ENCODE results near the gene NMT1. TPM values are rescaled to one million over a fixed set of nuclear protein-coding genes. Genes with fewer than 3 reads are reported as not detected.

Gene NMT1
- total RNA-seq, 1 experiment from 2014 or later: 152 TPM

DNA sequence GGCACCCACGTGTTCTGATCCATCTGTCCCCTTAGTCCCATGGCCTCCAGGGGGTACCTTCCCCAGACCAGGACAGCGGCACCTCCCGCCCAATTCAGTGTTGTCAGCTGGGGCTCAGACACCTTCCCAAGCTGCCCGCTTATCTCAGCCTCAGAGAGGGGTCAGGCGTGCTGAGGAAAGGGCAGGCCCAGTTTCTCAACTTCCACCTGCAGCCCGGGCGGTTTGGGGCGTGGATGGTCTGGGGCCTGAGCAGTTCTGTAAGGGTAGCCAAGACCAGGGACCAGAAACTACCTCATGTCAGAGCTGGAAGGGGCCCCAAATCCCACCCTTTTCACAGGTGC is 66.1 kb downstream of the NMT1 start:
- no peak overlapping the region for H3K4me3 Mint-ChIP-seq
- H3K27ac Mint-ChIP-seq: peak overlapping the region; percentile 76
- TF ChIP-seq TEAD4 (CRISPR knock-in tag; IDR thresholded peaks at IDR 0.05) (no peak), ZNF317 (CRISPR knock-in tag; IDR thresholded peaks at IDR 0.05; ENCODE audit: borderline replicate concordance, low read depth) (no peak), FOXP1 (CRISPR knock-in tag; IDR thresholded peaks at IDR 0.05; ENCODE audit: borderline replicate concordance) (no peak), SOX15 (CRISPR knock-in tag; IDR thresholded peaks at IDR 0.05) (no peak), NR3C1 (CRISPR knock-in tag; conservative IDR thresholded peaks at IDR 0.05; ENCODE audit: low read depth) (no peak), IRF2 (CRISPR knock-in tag; IDR thresholded peaks at IDR 0.05; ENCODE audit: borderline replicate concordance, low read depth) (no peak), ZNF263 (CRISPR knock-in tag; IDR thresholded peaks at IDR 0.05; ENCODE audit: low read depth) (no peak), NFE2L1 (CRISPR knock-in tag; IDR thresholded peaks at IDR 0.05) (no peak), JAZF1 (CRISPR knock-in tag; IDR thresholded peaks at IDR 0.05) (no peak), GABPB1 (CRISPR knock-in tag; IDR thresholded peaks at IDR 0.05) (no peak), NR1H2 (CRISPR knock-in tag; IDR thresholded peaks at IDR 0.05) (no peak)
- TF ChIP-seq, protein P1, sequence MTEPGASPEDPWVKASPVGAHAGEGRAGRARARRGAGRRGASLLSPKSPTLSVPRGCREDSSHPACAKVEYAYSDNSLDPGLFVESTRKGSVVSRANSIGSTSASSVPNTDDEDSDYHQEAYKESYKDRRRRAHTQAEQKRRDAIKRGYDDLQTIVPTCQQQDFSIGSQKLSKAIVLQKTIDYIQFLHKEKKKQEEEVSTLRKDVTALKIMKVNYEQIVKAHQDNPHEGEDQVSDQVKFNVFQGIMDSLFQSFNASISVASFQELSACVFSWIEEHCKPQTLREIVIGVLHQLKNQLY (CRISPR knock-in tag; IDR thresholded peaks at IDR 0.05): no peak
- TF ChIP-seq, protein P2, sequence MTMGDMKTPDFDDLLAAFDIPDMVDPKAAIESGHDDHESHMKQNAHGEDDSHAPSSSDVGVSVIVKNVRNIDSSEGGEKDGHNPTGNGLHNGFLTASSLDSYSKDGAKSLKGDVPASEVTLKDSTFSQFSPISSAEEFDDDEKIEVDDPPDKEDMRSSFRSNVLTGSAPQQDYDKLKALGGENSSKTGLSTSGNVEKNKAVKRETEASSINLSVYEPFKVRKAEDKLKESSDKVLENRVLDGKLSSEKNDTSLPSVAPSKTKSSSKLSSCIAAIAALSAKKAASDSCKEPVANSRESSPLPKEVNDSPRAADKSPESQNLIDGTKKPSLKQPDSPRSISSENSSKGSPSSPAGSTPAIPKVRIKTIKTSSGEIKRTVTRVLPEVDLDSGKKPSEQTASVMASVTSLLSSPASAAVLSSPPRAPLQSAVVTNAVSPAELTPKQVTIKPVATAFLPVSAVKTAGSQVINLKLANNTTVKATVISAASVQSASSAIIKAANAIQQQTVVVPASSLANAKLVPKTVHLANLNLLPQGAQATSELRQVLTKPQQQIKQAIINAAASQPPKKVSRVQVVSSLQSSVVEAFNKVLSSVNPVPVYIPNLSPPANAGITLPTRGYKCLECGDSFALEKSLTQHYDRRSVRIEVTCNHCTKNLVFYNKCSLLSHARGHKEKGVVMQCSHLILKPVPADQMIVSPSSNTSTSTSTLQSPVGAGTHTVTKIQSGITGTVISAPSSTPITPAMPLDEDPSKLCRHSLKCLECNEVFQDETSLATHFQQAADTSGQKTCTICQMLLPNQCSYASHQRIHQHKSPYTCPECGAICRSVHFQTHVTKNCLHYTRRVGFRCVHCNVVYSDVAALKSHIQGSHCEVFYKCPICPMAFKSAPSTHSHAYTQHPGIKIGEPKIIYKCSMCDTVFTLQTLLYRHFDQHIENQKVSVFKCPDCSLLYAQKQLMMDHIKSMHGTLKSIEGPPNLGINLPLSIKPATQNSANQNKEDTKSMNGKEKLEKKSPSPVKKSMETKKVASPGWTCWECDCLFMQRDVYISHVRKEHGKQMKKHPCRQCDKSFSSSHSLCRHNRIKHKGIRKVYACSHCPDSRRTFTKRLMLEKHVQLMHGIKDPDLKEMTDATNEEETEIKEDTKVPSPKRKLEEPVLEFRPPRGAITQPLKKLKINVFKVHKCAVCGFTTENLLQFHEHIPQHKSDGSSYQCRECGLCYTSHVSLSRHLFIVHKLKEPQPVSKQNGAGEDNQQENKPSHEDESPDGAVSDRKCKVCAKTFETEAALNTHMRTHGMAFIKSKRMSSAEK (CRISPR knock-in tag; IDR thresholded peaks at IDR 0.05; ENCODE audit: borderline replicate concordance): no peak
- TF ChIP-seq, protein P3, sequence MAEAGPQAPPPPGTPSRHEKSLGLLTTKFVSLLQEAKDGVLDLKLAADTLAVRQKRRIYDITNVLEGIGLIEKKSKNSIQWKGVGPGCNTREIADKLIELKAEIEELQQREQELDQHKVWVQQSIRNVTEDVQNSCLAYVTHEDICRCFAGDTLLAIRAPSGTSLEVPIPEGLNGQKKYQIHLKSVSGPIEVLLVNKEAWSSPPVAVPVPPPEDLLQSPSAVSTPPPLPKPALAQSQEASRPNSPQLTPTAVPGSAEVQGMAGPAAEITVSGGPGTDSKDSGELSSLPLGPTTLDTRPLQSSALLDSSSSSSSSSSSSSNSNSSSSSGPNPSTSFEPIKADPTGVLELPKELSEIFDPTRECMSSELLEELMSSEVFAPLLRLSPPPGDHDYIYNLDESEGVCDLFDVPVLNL (CRISPR knock-in tag; IDR thresholded peaks at IDR 0.05; ENCODE audit: borderline replicate concordance, low read depth): no peak
- TF ChIP-seq, protein P4, sequence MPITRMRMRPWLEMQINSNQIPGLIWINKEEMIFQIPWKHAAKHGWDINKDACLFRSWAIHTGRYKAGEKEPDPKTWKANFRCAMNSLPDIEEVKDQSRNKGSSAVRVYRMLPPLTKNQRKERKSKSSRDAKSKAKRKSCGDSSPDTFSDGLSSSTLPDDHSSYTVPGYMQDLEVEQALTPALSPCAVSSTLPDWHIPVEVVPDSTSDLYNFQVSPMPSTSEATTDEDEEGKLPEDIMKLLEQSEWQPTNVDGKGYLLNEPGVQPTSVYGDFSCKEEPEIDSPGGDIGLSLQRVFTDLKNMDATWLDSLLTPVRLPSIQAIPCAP (CRISPR knock-in tag; IDR thresholded peaks at IDR 0.05): no peak
- TF ChIP-seq, protein P5, sequence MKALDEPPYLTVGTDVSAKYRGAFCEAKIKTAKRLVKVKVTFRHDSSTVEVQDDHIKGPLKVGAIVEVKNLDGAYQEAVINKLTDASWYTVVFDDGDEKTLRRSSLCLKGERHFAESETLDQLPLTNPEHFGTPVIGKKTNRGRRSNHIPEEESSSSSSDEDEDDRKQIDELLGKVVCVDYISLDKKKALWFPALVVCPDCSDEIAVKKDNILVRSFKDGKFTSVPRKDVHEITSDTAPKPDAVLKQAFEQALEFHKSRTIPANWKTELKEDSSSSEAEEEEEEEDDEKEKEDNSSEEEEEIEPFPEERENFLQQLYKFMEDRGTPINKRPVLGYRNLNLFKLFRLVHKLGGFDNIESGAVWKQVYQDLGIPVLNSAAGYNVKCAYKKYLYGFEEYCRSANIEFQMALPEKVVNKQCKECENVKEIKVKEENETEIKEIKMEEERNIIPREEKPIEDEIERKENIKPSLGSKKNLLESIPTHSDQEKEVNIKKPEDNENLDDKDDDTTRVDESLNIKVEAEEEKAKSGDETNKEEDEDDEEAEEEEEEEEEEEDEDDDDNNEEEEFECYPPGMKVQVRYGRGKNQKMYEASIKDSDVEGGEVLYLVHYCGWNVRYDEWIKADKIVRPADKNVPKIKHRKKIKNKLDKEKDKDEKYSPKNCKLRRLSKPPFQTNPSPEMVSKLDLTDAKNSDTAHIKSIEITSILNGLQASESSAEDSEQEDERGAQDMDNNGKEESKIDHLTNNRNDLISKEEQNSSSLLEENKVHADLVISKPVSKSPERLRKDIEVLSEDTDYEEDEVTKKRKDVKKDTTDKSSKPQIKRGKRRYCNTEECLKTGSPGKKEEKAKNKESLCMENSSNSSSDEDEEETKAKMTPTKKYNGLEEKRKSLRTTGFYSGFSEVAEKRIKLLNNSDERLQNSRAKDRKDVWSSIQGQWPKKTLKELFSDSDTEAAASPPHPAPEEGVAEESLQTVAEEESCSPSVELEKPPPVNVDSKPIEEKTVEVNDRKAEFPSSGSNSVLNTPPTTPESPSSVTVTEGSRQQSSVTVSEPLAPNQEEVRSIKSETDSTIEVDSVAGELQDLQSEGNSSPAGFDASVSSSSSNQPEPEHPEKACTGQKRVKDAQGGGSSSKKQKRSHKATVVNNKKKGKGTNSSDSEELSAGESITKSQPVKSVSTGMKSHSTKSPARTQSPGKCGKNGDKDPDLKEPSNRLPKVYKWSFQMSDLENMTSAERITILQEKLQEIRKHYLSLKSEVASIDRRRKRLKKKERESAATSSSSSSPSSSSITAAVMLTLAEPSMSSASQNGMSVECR (CRISPR knock-in tag; IDR thresholded peaks at IDR 0.05; ENCODE audit: borderline replicate concordance): no peak
- TF ChIP-seq, protein P6, sequence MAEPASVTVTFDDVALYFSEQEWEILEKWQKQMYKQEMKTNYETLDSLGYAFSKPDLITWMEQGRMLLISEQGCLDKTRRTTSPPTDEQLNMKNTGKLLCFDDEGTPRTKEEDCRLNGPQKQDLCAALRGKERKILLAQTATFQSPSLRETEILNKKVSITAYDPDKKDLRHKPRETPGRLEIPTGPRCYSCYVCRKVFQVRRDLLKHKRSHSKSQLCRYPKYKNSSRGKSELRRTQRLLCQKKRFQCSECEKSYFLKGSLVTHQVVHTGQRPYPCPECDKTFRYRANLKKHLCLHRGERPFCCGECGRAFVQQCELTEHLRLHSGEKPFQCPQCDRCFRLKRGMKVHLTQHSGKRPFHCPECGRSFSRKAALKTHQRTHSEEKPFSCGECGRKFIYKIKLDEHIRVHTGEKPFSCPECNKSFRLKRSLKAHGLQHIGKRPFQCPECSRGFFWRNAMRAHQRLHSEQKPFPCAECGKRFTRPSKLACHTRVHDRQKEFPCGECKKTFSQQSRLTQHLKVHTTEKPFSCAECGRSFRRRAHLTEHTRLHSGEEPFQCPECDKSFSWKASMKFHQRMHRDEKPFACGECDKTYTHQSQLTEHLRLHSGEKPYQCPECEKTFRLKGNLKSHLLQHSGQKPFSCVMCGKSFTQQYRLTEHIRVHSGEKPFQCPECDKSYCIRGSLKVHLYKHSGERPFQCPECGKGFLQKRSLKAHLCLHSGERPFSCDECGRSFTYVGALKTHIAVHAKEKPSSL (CRISPR knock-in tag; conservative IDR thresholded peaks at IDR 0.05): no peak
- H3K27me3 Mint-ChIP-seq (ENCODE audit: low read depth): no peaks in the 10 kb centered on the region
- ChIA-PET CTCF (interaction anchor here (0.6 to 2.3 kb wide), 6 partner anchors 8 to 216 kb away, joined by 3 to 10 read pairs (median 5); partner anchors contain the start of gene ACBD4), POLR2A (interaction anchor here (0.7 to 1.0 kb wide), 2 partner anchors 12 to 80 kb away, joined by 3 read pairs; no protein-coding TSS in a partner anchor)
- H3K4me1 Mint-ChIP-seq: peaks cover 18% of the 10 kb centered on the region
- no peak for DNase-seq (ENCODE audit: low spot score)
- no peaks in the 10 kb centered on the region for H3K9me3 Mint-ChIP-seq
- no peaks in the 10 kb centered on the region for H3K36me3 Mint-ChIP-seq
- ATAC-seq: no peak
